PC-3 (cell line): ENCODE results near the gene IER3.

Source experiments
- CTCF ChIP-seq: fragments of 300-600 bp; sonication (generic); conservative IDR thresholded peaks from 2 replicates; pipeline ENCODE4 v1.5.1; 2017; ENCODE audit warnings: antibody characterized with exemption, low read depth, mild to moderate bottlenecking, low read length
- EZH2 ChIP-seq: fragments of 300-600 bp; sonication (generic); IDR thresholded peaks from one replicate; pipeline ENCODE4 v1.6.1; 2017; ENCODE audit warnings: antibody characterized with exemption, mild to moderate bottlenecking, low read length; ENCODE audit not compliant: unreplicated experiment
- EZH2phosphoT487 ChIP-seq: fragments of 300-600 bp; sonication (generic); IDR thresholded peaks from 2 replicates; pipeline ENCODE4 v1.6.1; 2018; ENCODE audit warnings: mild to moderate bottlenecking, antibody characterized with exemption, low read length, borderline replicate concordance

- TF ChIP-seq CTCF, result no peak
- no peak for TF ChIP-seq EZH2phosphoT487
- no peak for TF ChIP-seq EZH2
These were observed 33.8 kb upstream of the IER3 start for GRCh38 chr6:30778001-30778635.
